HepG2 (cell line): ENCODE measurements around the gene CCDC106. TPM values are rescaled to one million over a fixed set of nuclear protein-coding genes. Genes with fewer than 3 reads are reported as not detected.

ENCODE experiments used
- ATAC-seq: fragments of 200-7000 bp; cut with Tn5 transposase; 3 replicates; pipeline ENCODE4 v1.9.1; 2020; ENCODE audit warnings: mild to moderate bottlenecking, moderate library complexity
- BruUV-seq: library from RNA; stranded (reverse); fragments of 400-500 nt; replicated peaks from 2 replicates; lab custom pipeline; 2021; lab: Mats Ljungman, UMichigan
- CTCF ChIA-PET: fragments of 300-600 bp; formaldehyde crosslinking; extraction: SDS; loops from one replicate; lab custom pipeline; 2021; ENCODE audit warnings: low total read pairs, inconsistent platforms, low intra/inter-chr PET ratio; lab: Yijun Ruan, JAX
- POLR2A ChIA-PET: fragments of 350-600 bp; sonication (Branson Sonifier 250); formaldehyde crosslinking; loops from one replicate; lab custom pipeline; 2020; ENCODE audit warnings: antibody characterized with exemption, inconsistent platforms; lab: Yijun Ruan, JAX
- DNase-seq: peaks from one replicate; pipeline ENCODE4 v3.0.0-alpha.2; 2015; ENCODE audit warnings: low spot score
- FAIRE-seq: peaks from 3 replicates; lab custom pipeline; 2011; peaks lifted over from hg19 to GRCh38; lab: Jason Lieb, UNC
- H2AFZ ChIP-seq: one replicate; pipeline ENCODE4 v1.6.1; 2011; ENCODE audit warnings: low read length, inconsistent platforms
- H3K27ac ChIP-seq: fragments of 300-600 bp; 3 replicates; pipeline ENCODE4 v1.8.0; 2011; ENCODE audit warnings: mixed run types, mild to moderate bottlenecking, mixed read lengths, low read length, inconsistent platforms; ENCODE audit not compliant: insufficient read depth; ENCODE audit errors: extremely low read length
- H3K27me3 ChIP-seq, 2 experiments: fragments of 200-600 bp in 1 of 2; 2 replicates in 1 of 2; 3 replicates in 1 of 2; pipeline versions ENCODE4 v1.6.0 to v1.8.0; 2011; ENCODE audit warnings: low read length in 2 of 2, mild to moderate bottlenecking in 2 of 2, moderate library complexity in 2 of 2, inconsistent platforms in 1 of 2; ENCODE audit not compliant: insufficient read depth in 2 of 2, control insufficient read depth in 1 of 2
- H3K36me3 ChIP-seq, 2 experiments: fragments of 200-600 bp in 1 of 2; replicated peaks in 1 of 2; 2 replicates in 1 of 2; 3 replicates in 1 of 2; pipeline versions ENCODE4 v1.5.1 to v1.8.0; 2011; ENCODE audit warnings: low read length in 2 of 2, inconsistent platforms in 1 of 2; ENCODE audit not compliant: insufficient read depth in 2 of 2, control insufficient read depth in 1 of 2
- H3K4me1 ChIP-seq: 2 replicates; pipeline ENCODE4 v1.5.1; 2012; ENCODE audit warnings: low read length, inconsistent platforms; ENCODE audit not compliant: insufficient read depth
- H3K4me2 ChIP-seq: 2 replicates; pipeline ENCODE4 v1.6.0; 2011; ENCODE audit warnings: low read depth, low read length, inconsistent platforms
- H3K4me3 ChIP-seq, 3 experiments: fragments of 200-600 bp in 1 of 3; sonication (generic), shearing (Covaris generic) in 1 of 3; replicated peaks in 1 of 3; 2 replicates each; pipeline ENCODE4 v1.5.1; 2011 to 2016; ENCODE audit warnings: low read length in 3 of 3, inconsistent platforms in 2 of 3, low read depth in 2 of 3, mild to moderate bottlenecking in 2 of 3, control low read depth in 1 of 3, mixed read lengths in 1 of 3; ENCODE audit not compliant: insufficient read depth in 1 of 3
- H3K79me2 ChIP-seq: one replicate; pipeline ENCODE4 v1.6.1; 2011; ENCODE audit warnings: low read length, inconsistent platforms; ENCODE audit not compliant: insufficient read depth
- H3K9ac ChIP-seq: 2 replicates; pipeline ENCODE4 v1.6.0; 2011; ENCODE audit warnings: mild to moderate bottlenecking, low read depth, low read length, inconsistent platforms; ENCODE audit not compliant: insufficient read depth
- H3K9me3 ChIP-seq: 2 replicates; pipeline ENCODE4 v1.5.1; 2012; ENCODE audit warnings: mild to moderate bottlenecking, low read length
- H4K20me1 ChIP-seq: 2 replicates; pipeline ENCODE4 v1.6.0; 2011; ENCODE audit warnings: inconsistent platforms, mild to moderate bottlenecking, low read length, moderate library complexity; ENCODE audit not compliant: insufficient read depth
- CBFB ChIP-seq: sonication (generic); formaldehyde crosslinking; IDR thresholded peaks from 2 replicates; pipeline ENCODE4 v1.4.0; 2020; ENCODE audit warnings: missing genetic modification reagents
- ELF1 ChIP-seq: sonication (generic); formaldehyde crosslinking; IDR thresholded peaks from 2 replicates; pipeline ENCODE4 v1.4.0; 2020; ENCODE audit warnings: missing genetic modification reagents
- EP300 ChIP-seq, 3 experiments: sonication (generic) in 1 of 3; formaldehyde crosslinking in 1 of 3; IDR thresholded peaks; 2 replicates each; pipeline versions ENCODE4 v1.5.1 to v1.6.1; 2011 to 2020; ENCODE audit warnings: low read depth in 2 of 3, low read length in 2 of 3, borderline replicate concordance in 1 of 3, improper control_type of control experiment in 1 of 3, mild to moderate bottlenecking in 1 of 3, missing genetic modification reagents in 1 of 3, moderate library complexity in 1 of 3
- ETV5 ChIP-seq: IDR thresholded peaks from 2 replicates; pipeline ENCODE4 v1.6.1; 2018; ENCODE audit warnings: missing biosample characterization, missing genetic modification reagents, inconsistent platforms, borderline replicate concordance
- GABPA ChIP-seq, 2 experiments: IDR thresholded peaks; 2 replicates each; pipeline ENCODE4 v1.6.1; 2011 to 2016; ENCODE audit warnings: low read depth in 2 of 2, low read length in 1 of 2, missing biosample characterization in 1 of 2, missing genetic modification characterization in 1 of 2
- MIER3 ChIP-seq: IDR thresholded peaks from 2 replicates; pipeline ENCODE4 v1.6.1; 2016; ENCODE audit warnings: missing compliant biosample characterization, borderline replicate concordance
- NFE2L2 ChIP-seq: fragments of 150-350 bp; IDR thresholded peaks from 2 replicates; pipeline ENCODE4 v1.6.1; 2014; ENCODE audit warnings: low read length
- RELA ChIP-seq: sonication (generic); formaldehyde crosslinking; IDR thresholded peaks from 2 replicates; pipeline ENCODE4 v1.4.0; 2020; ENCODE audit warnings: missing genetic modification reagents
- ZFX ChIP-seq: sonication (generic); formaldehyde crosslinking; IDR thresholded peaks from 2 replicates; pipeline ENCODE4 v1.4.0; 2020; ENCODE audit warnings: mild to moderate bottlenecking, low read depth, missing genetic modification reagents, moderate library complexity
- ZNF337 ChIP-seq: sonication (generic); formaldehyde crosslinking; IDR thresholded peaks from 2 replicates; pipeline ENCODE4 v1.5.1; 2020; ENCODE audit warnings: missing genetic modification reagents, low read depth, mild to moderate bottlenecking, borderline replicate concordance
- ZNF383 ChIP-seq: sonication (generic); formaldehyde crosslinking; IDR thresholded peaks from 2 replicates; pipeline ENCODE4 v1.4.0; 2020; ENCODE audit warnings: missing genetic modification reagents, mild to moderate bottlenecking, borderline replicate concordance
- ZNF598 ChIP-seq: sonication (generic); formaldehyde crosslinking; IDR thresholded peaks from 2 replicates; pipeline ENCODE4 v1.5.1; 2020; ENCODE audit warnings: mild to moderate bottlenecking, missing genetic modification reagents, borderline replicate concordance
- ZSCAN30 ChIP-seq: sonication (generic); formaldehyde crosslinking; IDR thresholded peaks from 2 replicates; pipeline ENCODE4 v1.5.0; 2020; ENCODE audit warnings: mild to moderate bottlenecking, missing genetic modification reagents
- ZZZ3 ChIP-seq: sonication (generic); formaldehyde crosslinking; IDR thresholded peaks from 2 replicates; pipeline ENCODE4 v1.4.0; 2020; ENCODE audit warnings: missing genetic modification reagents, mild to moderate bottlenecking, borderline replicate concordance
- WGBS: methylation state at CpG from one replicate; pipeline ENCODE4 v1.1.6; 2017; ENCODE audit warnings: low lambda C conversion rate; 5-methylcytosine and 5-hydroxymethylcytosine counted together
- in situ Hi-C: cut with HindIII; loops from 2 replicates; pipeline ENCODE4 v1.10.0; 2017; ENCODE audit warnings: low pct_unique_long_range_greater_than_20kb; ENCODE audit not compliant: extremely low pct_ligation_motif_present
- intact Hi-C: fragments of 100-400 bp; cut with micrococcal nuclease; formaldehyde crosslinking; loops from one replicate; pipeline ENCODE4 v1.10.0; 2022; ENCODE audit not compliant: unreplicated experiment
- polyA plus RNA-seq, 8 experiments: library from polyadenylated mRNA; depleted of rRNA in 3 of 8; stranded (reverse) in 7 of 8; unstranded in 1 of 8; fragments of >200 nt; fragmentation: Illumina TruSeq in 4 of 8; extraction: Trizol in 4 of 8; gene quantifications; 2 replicates each; pipeline versions ENCODE4 v1.2.1 to v1.2.3, GENCODE V29; 2011 to 2016; ENCODE audit warnings: low read depth in 4 of 8, missing spikeins in 1 of 8, mixed read lengths in 1 of 8; ENCODE audit not compliant: insufficient read depth in 1 of 8
- total RNA-seq, 5 experiments: library from RNA; depleted of rRNA; stranded (reverse); fragments of >200 nt; fragmentation: Illumina TruSeq; extraction: Trizol; gene quantifications; 2 replicates each; pipeline ENCODE4 v1.2.3, GENCODE V29; 2016; ENCODE audit warnings: low read depth in 1 of 5
- TF ChIP-seq, protein P1 (sequence below): sonication (generic); formaldehyde crosslinking; IDR thresholded peaks from 2 replicates; pipeline ENCODE4 v1.4.0; 2020; ENCODE audit warnings: missing genetic modification reagents
- TF ChIP-seq, protein P2 (sequence below): sonication (generic); formaldehyde crosslinking; IDR thresholded peaks from 2 replicates; pipeline ENCODE4 v1.4.0; 2020; ENCODE audit warnings: missing genetic modification reagents
- TF ChIP-seq, protein P3 (sequence below): sonication (generic); formaldehyde crosslinking; IDR thresholded peaks from 2 replicates; pipeline ENCODE4 v1.8.0; 2022; ENCODE audit warnings: mild to moderate bottlenecking, missing genetic modification reagents; ENCODE audit not compliant: insufficient replicate concordance
- TF ChIP-seq, protein P4 (sequence below): IDR thresholded peaks from 2 replicates; pipeline ENCODE4 v1.6.1; 2012; ENCODE audit warnings: low read length, improper control_type of control experiment

Gene CCDC106
- total and polyA plus RNA-seq, 2 of the 13 experiments (the other 11 are each of a cell fraction or from before 2014, with no cell fraction given) = 4.7 to 8.8 TPM

DNA sequence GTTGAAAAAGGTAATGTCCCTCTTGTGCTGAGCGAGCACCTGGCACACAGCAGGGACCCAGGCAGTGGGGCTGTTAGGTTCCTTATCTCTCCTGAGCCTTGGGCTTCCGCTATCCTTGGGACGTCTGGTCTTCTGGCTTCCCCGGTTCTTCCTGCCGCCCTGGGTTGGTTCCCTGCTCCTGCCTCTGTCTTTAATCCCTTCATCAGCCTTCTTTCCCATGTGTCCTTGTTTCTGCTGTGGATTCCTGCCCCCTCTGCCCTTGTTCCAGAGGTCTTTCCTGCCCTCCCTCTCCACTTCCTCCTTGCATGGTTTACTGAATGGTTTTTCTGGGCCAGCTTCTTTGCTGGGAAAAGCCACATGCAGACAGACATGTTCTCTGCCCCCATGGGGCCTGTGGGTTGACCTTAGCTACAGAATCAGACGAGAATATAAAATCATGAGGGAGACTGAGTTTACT is 29.6 kb downstream of the CCDC106 start:
- BruUV-seq = no TSS peak
- Histone ChIP-seq H4K20me1 (peaks cover 5% of the 10 kb centered on the region; the same call in 1 of the 2 replicates), H3K27me3 (no peaks in the 10 kb centered on the region; a peak in 1 of 5 replicates), H3K4me1 (peaks cover 58% of the 10 kb centered on the region), H3K4me3 (peak overlapping the region in 1 of 3 experiments; percentile 89; a peak in 3 of 6 replicates), H3K36me3 (peaks cover 24 to 57% of the 10 kb centered on the region in 2 experiments; a peak in 4 of 5 replicates), H3K79me2 (peaks cover 64% of the 10 kb centered on the region), H2AFZ (no peak overlapping the region), H3K9me3 (no peaks in the 10 kb centered on the region), H3K27ac (peak overlapping the region; percentile 58), H3K4me2 (peak overlapping the region; percentile 64), H3K9ac (peak overlapping the region; percentile 94; the same call in 1 of the 2 replicates)
- WGBS = 76% methylated on average over 6 of the region's 6 CpGs
- no peak for DNase-seq
- no peak for FAIRE-seq
- ATAC-seq = no peak
- in situ Hi-C loops (no loop called here), intact Hi-C loops (no loop called here)
- ChIA-PET CTCF (no interaction called here), POLR2A (no interaction called here)
- no peak for TF ChIP-seq CBFB (CRISPR knock-in tag)
- no peak for TF ChIP-seq ZNF598 (CRISPR knock-in tag)
- TF ChIP-seq NFE2L2 = no peak
- no peak for TF ChIP-seq RELA (CRISPR knock-in tag)
- TF ChIP-seq, protein P1, sequence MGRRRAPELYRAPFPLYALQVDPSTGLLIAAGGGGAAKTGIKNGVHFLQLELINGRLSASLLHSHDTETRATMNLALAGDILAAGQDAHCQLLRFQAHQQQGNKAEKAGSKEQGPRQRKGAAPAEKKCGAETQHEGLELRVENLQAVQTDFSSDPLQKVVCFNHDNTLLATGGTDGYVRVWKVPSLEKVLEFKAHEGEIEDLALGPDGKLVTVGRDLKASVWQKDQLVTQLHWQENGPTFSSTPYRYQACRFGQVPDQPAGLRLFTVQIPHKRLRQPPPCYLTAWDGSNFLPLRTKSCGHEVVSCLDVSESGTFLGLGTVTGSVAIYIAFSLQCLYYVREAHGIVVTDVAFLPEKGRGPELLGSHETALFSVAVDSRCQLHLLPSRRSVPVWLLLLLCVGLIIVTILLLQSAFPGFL (CRISPR knock-in tag) = no peak
- TF ChIP-seq GABPA (IDR thresholded peaks at IDR 0.05; ENCODE audit: low read depth, low read length) = no peak
- peak; percentile 69 for TF ChIP-seq GABPA (CRISPR knock-in tag; IDR thresholded peaks at IDR 0.05; ENCODE audit: low read depth)
- TF ChIP-seq EP300 (IDR thresholded peaks at IDR 0.05; ENCODE audit: low read depth in 2 of 2, low read length in 2 of 2) = no peak
- TF ChIP-seq EP300 (CRISPR knock-in tag; IDR thresholded peaks at IDR 0.05; ENCODE audit: borderline replicate concordance) = no peak
- TF ChIP-seq, protein P2, sequence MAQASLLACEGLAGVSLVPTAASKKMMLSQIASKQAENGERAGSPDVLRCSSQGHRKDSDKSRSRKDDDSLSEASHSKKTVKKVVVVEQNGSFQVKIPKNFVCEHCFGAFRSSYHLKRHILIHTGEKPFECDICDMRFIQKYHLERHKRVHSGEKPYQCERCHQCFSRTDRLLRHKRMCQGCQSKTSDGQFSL (CRISPR knock-in tag) = no peak
- TF ChIP-seq MIER3 = no peak
- TF ChIP-seq ELF1 (CRISPR knock-in tag) = 0 out of 2 replicates have a peak, but pooled peaks have one; percentile 16
- TF ChIP-seq, protein P3, sequence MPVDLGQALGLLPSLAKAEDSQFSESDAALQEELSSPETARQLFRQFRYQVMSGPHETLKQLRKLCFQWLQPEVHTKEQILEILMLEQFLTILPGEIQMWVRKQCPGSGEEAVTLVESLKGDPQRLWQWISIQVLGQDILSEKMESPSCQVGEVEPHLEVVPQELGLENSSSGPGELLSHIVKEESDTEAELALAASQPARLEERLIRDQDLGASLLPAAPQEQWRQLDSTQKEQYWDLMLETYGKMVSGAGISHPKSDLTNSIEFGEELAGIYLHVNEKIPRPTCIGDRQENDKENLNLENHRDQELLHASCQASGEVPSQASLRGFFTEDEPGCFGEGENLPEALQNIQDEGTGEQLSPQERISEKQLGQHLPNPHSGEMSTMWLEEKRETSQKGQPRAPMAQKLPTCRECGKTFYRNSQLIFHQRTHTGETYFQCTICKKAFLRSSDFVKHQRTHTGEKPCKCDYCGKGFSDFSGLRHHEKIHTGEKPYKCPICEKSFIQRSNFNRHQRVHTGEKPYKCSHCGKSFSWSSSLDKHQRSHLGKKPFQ (CRISPR knock-in tag) = no peak
- TF ChIP-seq, protein P4, sequence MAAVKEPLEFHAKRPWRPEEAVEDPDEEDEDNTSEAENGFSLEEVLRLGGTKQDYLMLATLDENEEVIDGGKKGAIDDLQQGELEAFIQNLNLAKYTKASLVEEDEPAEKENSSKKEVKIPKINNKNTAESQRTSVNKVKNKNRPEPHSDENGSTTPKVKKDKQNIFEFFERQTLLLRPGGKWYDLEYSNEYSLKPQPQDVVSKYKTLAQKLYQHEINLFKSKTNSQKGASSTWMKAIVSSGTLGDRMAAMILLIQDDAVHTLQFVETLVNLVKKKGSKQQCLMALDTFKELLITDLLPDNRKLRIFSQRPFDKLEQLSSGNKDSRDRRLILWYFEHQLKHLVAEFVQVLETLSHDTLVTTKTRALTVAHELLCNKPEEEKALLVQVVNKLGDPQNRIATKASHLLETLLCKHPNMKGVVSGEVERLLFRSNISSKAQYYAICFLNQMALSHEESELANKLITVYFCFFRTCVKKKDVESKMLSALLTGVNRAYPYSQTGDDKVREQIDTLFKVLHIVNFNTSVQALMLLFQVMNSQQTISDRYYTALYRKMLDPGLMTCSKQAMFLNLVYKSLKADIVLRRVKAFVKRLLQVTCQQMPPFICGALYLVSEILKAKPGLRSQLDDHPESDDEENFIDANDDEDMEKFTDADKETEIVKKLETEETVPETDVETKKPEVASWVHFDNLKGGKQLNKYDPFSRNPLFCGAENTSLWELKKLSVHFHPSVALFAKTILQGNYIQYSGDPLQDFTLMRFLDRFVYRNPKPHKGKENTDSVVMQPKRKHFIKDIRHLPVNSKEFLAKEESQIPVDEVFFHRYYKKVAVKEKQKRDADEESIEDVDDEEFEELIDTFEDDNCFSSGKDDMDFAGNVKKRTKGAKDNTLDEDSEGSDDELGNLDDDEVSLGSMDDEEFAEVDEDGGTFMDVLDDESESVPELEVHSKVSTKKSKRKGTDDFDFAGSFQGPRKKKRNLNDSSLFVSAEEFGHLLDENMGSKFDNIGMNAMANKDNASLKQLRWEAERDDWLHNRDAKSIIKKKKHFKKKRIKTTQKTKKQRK = no peak
- TF ChIP-seq ETV5 = peak; percentile 34; the same call in 1 of the 2 replicates
- TF ChIP-seq ZZZ3 (CRISPR knock-in tag) = no peak
- no peak for TF ChIP-seq ZNF383 (CRISPR knock-in tag)
- TF ChIP-seq ZNF337 (CRISPR knock-in tag) = no peak
- no peak for TF ChIP-seq ZFX (CRISPR knock-in tag)
- no peak for TF ChIP-seq ZSCAN30
